ENCODE measurements around the gene C1QTNF12.

C1QTNF12 gene

GRCh38 chr1:1210726-1211540 lies 35.6 kb downstream of the C1QTNF12 start:
- no peak for DNase-seq

DNA sequence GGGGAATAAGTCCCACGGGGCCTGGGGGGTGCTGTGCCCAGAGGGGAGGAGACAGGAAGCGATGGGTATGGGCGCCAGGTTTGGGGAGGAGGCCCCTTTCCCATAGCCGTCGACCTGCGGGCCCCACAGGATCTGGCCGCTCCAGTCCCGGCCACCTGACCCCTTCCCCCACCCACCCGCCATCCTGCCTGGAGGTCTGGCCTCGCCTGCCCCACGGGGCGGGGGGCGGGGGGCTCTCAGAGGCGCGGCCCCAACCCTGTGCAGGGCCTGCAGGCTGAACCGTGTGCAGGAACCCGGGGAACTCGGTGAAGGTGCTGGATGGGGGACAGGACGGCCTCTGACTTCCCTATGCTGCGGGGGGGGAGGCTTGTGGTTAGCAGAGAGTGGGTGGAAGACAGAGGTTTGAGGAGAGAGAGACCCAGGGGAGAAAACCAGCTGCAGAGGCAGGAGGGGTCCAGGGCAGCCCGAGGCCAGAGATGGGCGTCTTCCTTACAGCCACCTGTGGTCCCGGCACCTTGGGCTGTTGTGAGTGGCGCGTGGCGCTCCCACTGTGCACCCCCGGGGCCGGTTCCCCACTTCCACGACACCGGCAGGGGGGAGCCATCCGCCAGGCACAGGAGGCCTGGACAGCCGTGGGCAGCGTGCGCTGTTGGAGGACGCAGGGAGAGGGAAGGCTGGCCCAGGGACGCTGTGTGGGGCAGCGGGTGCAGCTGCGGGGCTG lies 37.6 kb downstream of the C1QTNF12 start:
- no peak for DNase-seq

DNA sequence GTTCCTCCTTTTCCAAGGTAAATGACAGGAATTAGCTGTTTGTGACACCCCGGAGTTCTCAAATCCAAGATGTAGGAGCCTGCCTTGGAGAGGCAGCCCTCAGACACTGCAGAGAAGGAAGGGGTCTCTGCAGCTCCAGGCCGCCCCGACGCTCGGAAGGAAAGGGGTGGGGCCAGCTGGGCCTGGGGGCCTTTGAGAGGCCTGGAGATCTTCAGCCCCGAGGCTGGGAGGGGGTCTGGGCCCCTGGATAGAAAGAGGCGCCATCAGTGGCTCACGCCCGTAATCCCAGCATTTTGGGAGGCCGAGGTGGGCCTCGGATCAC lies 39.0 kb downstream of the C1QTNF12 start:
- no peak for DNase-seq

GRCh38 chr1:1206966-1207531 lies 39.5 kb downstream of the C1QTNF12 start:
- DNase-seq, result no peak

GRCh38 chr1:1206376-1206965 lies 40.1 kb downstream of the C1QTNF12 start, which contains the start of gene TNFRSF18:
Gene TNFRSF18 (minus strand): TSS chr1:1206592. CDS start chr1:1206571, 21 bp downstream.
- no peak for DNase-seq

GRCh38 chr1:1205769-1206375 lies 40.6 kb downstream of the C1QTNF12 start:
- no peak for DNase-seq

DNA sequence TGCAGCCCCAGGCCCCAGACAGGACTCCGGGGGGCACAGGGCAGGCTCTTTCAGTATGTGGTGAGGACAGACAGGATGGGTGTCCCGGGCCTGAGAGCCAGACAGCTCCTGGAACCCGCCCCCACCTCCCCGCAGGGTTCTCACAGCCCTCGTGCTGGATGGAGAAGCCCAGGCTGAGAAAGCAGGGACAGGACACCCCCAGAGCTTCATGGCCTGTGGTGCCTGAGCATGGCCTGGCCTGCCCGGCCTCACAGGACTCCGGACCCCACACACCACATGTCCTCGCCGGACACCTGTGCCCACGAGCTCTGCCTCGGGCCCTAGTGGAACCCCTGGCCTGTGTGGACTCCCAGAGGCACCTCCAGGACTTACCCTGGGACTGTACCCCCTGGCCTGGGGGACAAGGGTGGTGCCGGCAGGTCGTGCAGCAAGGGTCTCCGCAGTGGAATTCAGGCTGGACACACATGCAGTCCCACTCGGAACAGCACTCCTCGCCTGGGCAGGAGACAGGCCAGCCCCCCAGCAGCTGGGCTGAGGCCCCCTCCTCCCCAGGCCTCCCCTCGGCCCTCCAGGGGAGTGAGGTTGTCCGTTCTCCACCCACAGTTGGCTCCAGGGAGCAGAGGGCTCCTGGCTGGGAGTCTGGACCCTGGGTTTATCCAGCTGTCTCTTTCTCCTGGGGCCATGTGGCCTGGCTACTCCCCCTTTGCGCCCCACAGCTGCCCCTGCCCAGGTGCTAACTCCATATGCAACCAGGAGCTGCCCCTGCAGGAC lies 41.3 kb downstream of the C1QTNF12 start:
- DNase-seq, result no peak

DNA sequence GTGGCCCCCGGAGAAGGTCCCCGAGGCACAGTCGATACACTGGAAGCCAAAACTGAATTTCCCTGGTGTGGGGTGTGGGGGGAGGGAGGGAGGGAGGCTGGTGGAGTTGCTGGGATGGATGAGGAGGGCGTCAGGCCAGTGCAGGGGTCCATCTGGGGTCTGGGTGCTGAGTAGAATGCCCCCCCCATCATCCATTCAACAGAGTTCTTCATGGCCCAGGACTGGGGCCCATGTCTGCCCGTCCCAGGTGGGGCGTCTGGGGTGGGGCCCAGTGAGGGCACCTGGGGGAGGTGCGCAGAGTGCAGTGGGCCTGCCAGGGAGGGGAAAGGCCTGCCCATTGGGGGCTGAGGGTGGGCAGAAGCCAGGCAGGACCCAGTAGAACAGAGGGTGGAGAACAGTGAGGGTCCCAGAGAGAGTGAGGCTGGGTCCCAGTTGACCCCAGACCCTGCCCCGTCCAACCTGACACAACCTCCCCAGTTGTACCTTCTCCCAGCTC lies 42.0 kb downstream of the C1QTNF12 start:
- no peak for DNase-seq

GRCh38 chr1:1203561-1204424 lies 42.7 kb downstream of the C1QTNF12 start:
- DNase-seq, result no peak

DNA sequence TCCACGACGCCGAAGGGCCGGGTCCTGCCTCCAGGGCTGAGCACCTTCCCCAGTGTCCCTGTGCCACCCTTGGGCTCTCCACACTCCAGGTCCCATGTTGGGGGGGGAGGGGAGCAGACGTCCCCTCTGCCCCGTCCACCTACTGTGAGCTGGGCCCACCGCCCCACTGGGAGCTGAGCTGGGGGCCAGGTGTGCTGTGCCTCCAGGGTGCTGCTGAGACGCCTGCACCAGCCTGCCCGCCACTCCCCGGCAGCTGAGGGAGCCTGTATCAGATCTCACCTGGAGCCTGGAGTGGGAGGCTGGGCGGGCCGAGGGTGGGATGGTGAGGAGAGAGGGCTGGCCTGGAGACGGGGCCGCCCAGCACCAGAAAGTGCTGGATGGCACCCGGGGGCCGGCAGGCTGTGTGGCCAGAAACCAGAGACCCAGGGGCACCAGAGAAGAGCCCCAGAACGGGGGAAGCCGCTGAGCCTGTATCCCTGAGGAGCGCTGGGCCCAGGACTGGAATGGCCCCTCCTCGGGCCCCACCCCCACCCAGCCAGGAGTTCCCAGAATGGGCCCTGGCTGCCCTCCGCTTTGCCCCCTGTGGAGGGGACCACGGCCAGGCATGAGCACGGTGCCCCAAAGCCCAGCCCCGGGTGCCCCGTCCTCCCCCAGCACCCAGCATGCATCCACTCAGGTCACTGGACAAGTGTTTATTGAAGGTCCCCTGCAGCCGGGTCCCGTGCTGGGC lies 43.5 kb downstream of the C1QTNF12 start:
- DNase-seq, result no peak

- no peak for DNase-seq
Measured at GRCh38 chr1:1200876-1201810, 45.4 kb downstream of the C1QTNF12 start.

DNA sequence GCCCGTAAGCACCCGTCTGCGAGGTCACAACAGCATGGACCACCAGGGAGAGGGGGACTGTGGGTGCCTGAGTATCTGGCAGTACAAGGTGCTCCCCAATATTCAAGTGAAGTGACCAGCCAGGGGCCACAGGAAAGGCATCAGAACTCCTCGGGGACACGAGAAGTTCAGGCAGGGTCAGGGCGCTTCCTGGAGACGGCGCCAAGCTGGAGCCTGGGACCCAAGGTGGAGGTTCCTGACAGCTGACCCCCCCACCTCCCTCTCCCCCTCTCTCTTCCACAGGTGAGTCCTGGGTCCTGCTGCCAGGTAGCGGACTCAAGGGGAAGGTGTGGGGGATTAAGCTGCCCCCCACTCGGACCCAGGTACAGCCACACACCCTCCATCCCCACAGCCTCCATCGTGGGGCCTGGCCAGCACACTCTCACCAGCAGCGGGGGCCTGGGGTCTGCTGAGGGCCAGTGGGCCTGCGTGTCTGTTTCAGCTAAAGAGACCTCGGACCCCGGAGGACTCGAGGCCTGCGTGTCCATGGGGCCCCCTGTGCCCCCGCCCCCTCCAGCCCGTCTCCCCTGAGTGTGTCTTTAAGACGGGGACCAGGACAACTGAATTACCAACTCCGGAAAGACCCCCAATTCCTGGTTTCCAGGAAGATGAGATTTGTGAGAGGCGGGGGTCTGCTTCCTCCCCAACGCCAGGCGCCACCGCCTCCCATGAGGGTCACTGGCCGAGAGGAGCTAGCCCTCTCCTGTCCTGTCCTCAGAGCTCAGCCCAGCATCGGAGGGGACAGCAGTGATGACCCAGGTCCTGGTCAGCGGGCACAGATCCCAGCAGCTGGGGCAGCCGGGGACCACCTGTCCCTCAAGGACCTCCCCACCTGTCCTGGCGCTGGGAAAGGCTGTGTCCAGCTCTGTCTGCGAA lies 46.3 kb downstream of the C1QTNF12 start:
- DNase-seq, result no peak

DNA sequence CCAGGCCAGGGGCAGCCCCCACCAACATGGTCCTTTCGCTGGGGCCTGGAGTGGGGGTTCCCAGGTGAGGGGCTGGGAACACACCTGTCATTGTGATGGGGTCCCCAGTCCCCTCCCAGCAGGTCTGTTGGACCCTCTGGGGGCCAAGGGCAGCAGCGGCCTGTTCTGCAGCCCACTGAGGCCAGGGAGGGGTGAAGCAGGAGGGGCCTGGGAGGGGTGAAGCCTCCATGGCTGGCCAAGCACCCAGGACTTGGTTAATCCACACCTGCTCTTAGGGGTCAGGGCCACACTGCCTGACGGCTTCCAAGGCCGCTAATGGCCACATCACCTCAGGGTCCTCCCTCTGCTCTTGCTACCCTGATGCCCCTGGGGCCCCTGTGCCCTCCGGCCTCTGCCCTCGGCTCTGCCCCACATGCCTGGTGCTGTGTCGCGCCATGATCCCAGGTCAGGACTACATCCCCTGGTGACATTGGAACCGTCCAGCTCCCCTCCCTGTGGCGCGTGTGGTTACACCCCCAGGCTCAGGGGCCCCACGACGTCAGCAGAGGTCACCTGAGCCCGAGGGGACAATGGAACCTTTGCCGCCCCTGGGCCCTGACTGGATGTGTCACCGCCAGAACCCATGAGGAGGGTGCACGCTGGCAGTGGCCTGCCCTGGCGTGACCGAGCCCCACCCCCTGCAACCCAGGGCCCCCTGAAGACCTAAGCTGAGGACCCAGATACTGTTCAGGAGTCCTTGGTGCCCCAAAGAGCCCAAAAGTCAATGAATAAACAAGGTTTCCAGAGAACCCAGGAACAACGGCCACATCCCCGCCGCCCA lies 47.2 kb downstream of the C1QTNF12 start:
- no peak for DNase-seq

- DNase-seq, result no peak
Measured at GRCh38 chr1:1198423-1199140, 47.9 kb downstream of the C1QTNF12 start.

- DNase-seq, result no peak
Measured at GRCh38 chr1:1197551-1198422, 48.7 kb downstream of the C1QTNF12 start.

GRCh38 chr1:1197188-1197500 lies 49.4 kb downstream of the C1QTNF12 start:
- no peak for DNase-seq
